Neural cell (in vitro differentiated cells): ENCODE results near the gene ARHGEF37. TPM values are rescaled to one million over a fixed set of nuclear protein-coding genes. Genes with fewer than 3 reads are reported as not detected.

Experiments
- H2AFZ ChIP-seq: fragments of 200-600, 300-800 bp; sonication (generic), shearing (Covaris generic); 2 replicates; pipeline ENCODE4 v1.6.0; 2014; ENCODE audit warnings: low read depth, mild to moderate bottlenecking, antibody characterized with exemption, low read length, moderate library complexity
- H3F3A ChIP-seq: fragments of 200-600 bp; shearing (Covaris generic); 2 replicates; pipeline ENCODE4 v1.6.1; 2016; ENCODE audit warnings: mild to moderate bottlenecking, moderate library complexity, mixed read lengths, antibody characterized with exemption, low read length; ENCODE audit not compliant: insufficient read depth, poor library complexity, severe bottlenecking
- H3K27ac ChIP-seq: fragments of 200-600, 300-800 bp; sonication (generic), shearing (Covaris generic); 2 replicates; pipeline ENCODE4 v1.5.1; 2014; ENCODE audit warnings: mild to moderate bottlenecking, low read length, moderate library complexity
- H3K27me3 ChIP-seq: fragments of 300-800, 200-600 bp; sonication (generic), shearing (Covaris generic); 2 replicates; pipeline ENCODE4 v1.6.0; 2014; ENCODE audit warnings: mild to moderate bottlenecking, low read depth, low read length, moderate library complexity; ENCODE audit not compliant: insufficient read depth
- H3K36me3 ChIP-seq: fragments of 300-800, 200-600 bp; sonication (generic), shearing (Covaris generic); 2 replicates; pipeline ENCODE4 v1.5.1; 2014; ENCODE audit warnings: mild to moderate bottlenecking, antibody characterized with exemption, low read length, moderate library complexity; ENCODE audit not compliant: insufficient read depth
- H3K4me2 ChIP-seq: fragments of 300-800, 200-600 bp; sonication (generic), shearing (Covaris generic); 2 replicates; pipeline ENCODE4 v1.6.0; 2014; ENCODE audit warnings: mild to moderate bottlenecking, low read length
- H3K4me3 ChIP-seq: fragments of 300-800, 200-600 bp; sonication (generic), shearing (Covaris generic); 2 replicates; pipeline ENCODE4 v1.5.1; 2014; ENCODE audit warnings: mild to moderate bottlenecking, low read length, moderate library complexity
- H3K79me2 ChIP-seq: fragments of 200-600 bp; shearing (Covaris generic); replicated peaks from 2 replicates; pipeline ENCODE4 v1.6.0; 2014; ENCODE audit warnings: mild to moderate bottlenecking, low read length, moderate library complexity; ENCODE audit not compliant: insufficient read depth
- H3K9ac ChIP-seq: fragments of 300-800, 200-600 bp; sonication (generic), shearing (Covaris generic); 2 replicates; pipeline ENCODE4 v1.6.1; 2016; ENCODE audit warnings: mild to moderate bottlenecking, low read length, mixed read lengths
- H3K9me2 ChIP-seq: fragments of 200-600 bp; shearing (Covaris generic); 2 replicates; pipeline ENCODE4 v1.6.1; 2016; ENCODE audit warnings: mild to moderate bottlenecking, low read length, mixed read lengths; ENCODE audit not compliant: insufficient read depth
- H3K9me3 ChIP-seq: fragments of 200-600, 300-800 bp; sonication (generic), shearing (Covaris generic); 2 replicates; pipeline ENCODE4 v1.6.1; 2016; ENCODE audit warnings: mild to moderate bottlenecking, mixed run types, low read length, moderate library complexity, mixed read lengths
- H4K20me1 ChIP-seq: fragments of 200-600 bp; shearing (Covaris generic); 2 replicates; pipeline ENCODE4 v1.6.1; 2016; ENCODE audit warnings: mild to moderate bottlenecking, mixed run types; ENCODE audit not compliant: insufficient read depth
- CTCF ChIP-seq: fragments of 450-650 bp; IDR thresholded peaks from 2 replicates; pipeline ENCODE4 v1.5.1; 2014; ENCODE audit warnings: antibody characterized with exemption, mild to moderate bottlenecking, moderate library complexity; ENCODE audit not compliant: poor library complexity, severe bottlenecking
- EP300 ChIP-seq: fragments of 450-650 bp; conservative IDR thresholded peaks from 2 replicates; pipeline ENCODE4 v1.6.1; 2014; ENCODE audit warnings: antibody characterized with exemption, mild to moderate bottlenecking, moderate library complexity; ENCODE audit not compliant: poor library complexity, severe bottlenecking
- EZH2 ChIP-seq: fragments of 200-600, 300-800 bp; shearing (Covaris generic), sonication (generic); IDR thresholded peaks from 2 replicates; pipeline ENCODE4 v1.6.1; 2014; ENCODE audit warnings: antibody characterized with exemption, low read length, borderline replicate concordance, mild to moderate bottlenecking; ENCODE audit not compliant: insufficient read depth, poor library complexity, severe bottlenecking
- MXI1 ChIP-seq: fragments of 450-650 bp; conservative IDR thresholded peaks from 2 replicates; pipeline ENCODE4 v1.6.1; 2014; ENCODE audit warnings: antibody characterized with exemption, mild to moderate bottlenecking; ENCODE audit not compliant: poor library complexity, severe bottlenecking
- POLR2AphosphoS5 ChIP-seq: IDR thresholded peaks from 2 replicates; pipeline ENCODE4 v1.6.1; 2012
- RAD21 ChIP-seq: fragments of 450-650 bp; conservative IDR thresholded peaks from 2 replicates; pipeline ENCODE4 v1.6.1; 2014; ENCODE audit warnings: antibody characterized with exemption, mild to moderate bottlenecking, moderate library complexity
- REST ChIP-seq: IDR thresholded peaks from 2 replicates; pipeline ENCODE4 v1.6.1; 2012; ENCODE audit warnings: borderline replicate concordance
- SMC3 ChIP-seq: fragments of 450-650 bp; conservative IDR thresholded peaks from 2 replicates; pipeline ENCODE4 v1.6.1; 2014; ENCODE audit warnings: antibody characterized with exemption, mild to moderate bottlenecking, moderate library complexity; ENCODE audit not compliant: poor library complexity
- TAF1 ChIP-seq: IDR thresholded peaks from 2 replicates; pipeline ENCODE4 v1.6.1; 2012; ENCODE audit warnings: low read depth
- polyA plus RNA-seq: library from polyadenylated mRNA; depleted of rRNA; stranded (reverse); fragments of >200 nt; gene quantifications from 2 replicates; pipeline ENCODE4 v1.2.3, GENCODE V29; 2014

ARHGEF37 gene
- polyA plus RNA-seq, 1 donor from 2014 or later = 0.53 TPM

- no peaks in the 10 kb centered on the region for H3K27me3 ChIP-seq
- H3K4me2 ChIP-seq = no peak overlapping the region
- H3K9me2 ChIP-seq = no peaks in the 10 kb centered on the region
- no peaks in the 10 kb centered on the region for H3K79me2 ChIP-seq
- no peak overlapping the region for H2AFZ ChIP-seq
- H3K9me3 ChIP-seq = no peaks in the 10 kb centered on the region
- no peak overlapping the region for H3K27ac ChIP-seq
- no peak overlapping the region for H3K4me3 ChIP-seq
- TF ChIP-seq RAD21 = no peak
- TF ChIP-seq REST = no peak
- no peak for TF ChIP-seq POLR2AphosphoS5
- no peak for TF ChIP-seq SMC3
- TF ChIP-seq CTCF = no peak
- no peak for TF ChIP-seq MXI1
- no peak for TF ChIP-seq TAF1
- TF ChIP-seq EZH2 = no peak
- no peak for TF ChIP-seq EP300
- no peaks in the 10 kb centered on the region for H3F3A ChIP-seq
- H3K9ac ChIP-seq = no peak overlapping the region
- H3K36me3 ChIP-seq = no peaks in the 10 kb centered on the region
- no peaks in the 10 kb centered on the region for H4K20me1 ChIP-seq
Observed at GRCh38 chr5:149664666-149665415, 83.5 kb downstream of the ARHGEF37 start.

GRCh38 chr5:149665416-149666175, 84.3 kb downstream of the ARHGEF37 start:
- no peaks in the 10 kb centered on the region for H3K36me3 ChIP-seq
- H3K27ac ChIP-seq = no peak overlapping the region
- H4K20me1 ChIP-seq = no peaks in the 10 kb centered on the region
- no peaks in the 10 kb centered on the region for H3K9me3 ChIP-seq
- no peak overlapping the region for H3K4me2 ChIP-seq
- no peak overlapping the region for H3K9ac ChIP-seq
- H3K9me2 ChIP-seq = no peaks in the 10 kb centered on the region
- TF ChIP-seq MXI1 = no peak
- no peak for TF ChIP-seq REST
- no peak for TF ChIP-seq CTCF
- TF ChIP-seq EZH2 = no peak
- no peak for TF ChIP-seq POLR2AphosphoS5
- no peak for TF ChIP-seq TAF1
- TF ChIP-seq RAD21 = no peak
- no peak for TF ChIP-seq EP300
- TF ChIP-seq SMC3 = no peak
- H3K4me3 ChIP-seq = no peak overlapping the region
- no peaks in the 10 kb centered on the region for H3F3A ChIP-seq
- no peaks in the 10 kb centered on the region for H3K27me3 ChIP-seq
- H3K79me2 ChIP-seq = no peaks in the 10 kb centered on the region
- no peak overlapping the region for H2AFZ ChIP-seq
